Prostate gland (tissue), 2 donors: Measurements from ENCODE around the gene INCA1.

Experiments used
- CTCF ChIP-seq, 4 experiments: fragments of 200-600 bp in 2 of 4; fragments of 450-650 bp in 2 of 4; sonication (generic) in 2 of 4; IDR thresholded peaks; 1 replicate in 3 of 4; 2 replicates in 1 of 4; pipeline ENCODE4 v1.5.1; 2016 to 2019; ENCODE audit warnings: antibody characterized with exemption in 4 of 4, mild to moderate bottlenecking in 2 of 4, moderate library complexity in 2 of 4
- POLR2A ChIP-seq: fragments of 450-650 bp; IDR thresholded peaks from one replicate; pipeline ENCODE4 v1.6.1; 2016; ENCODE audit warnings: antibody characterized with exemption, mild to moderate bottlenecking
- POLR2AphosphoS5 ChIP-seq: sonication (generic); formaldehyde crosslinking; IDR thresholded peaks from one replicate; pipeline ENCODE4 v1.6.1; 2017; ENCODE audit warnings: antibody characterized with exemption

GRCh38 chr17:4982305-4982704 lies 15.0 kb downstream of the INCA1 start:
- no peak for TF ChIP-seq CTCF (IDR thresholded peaks at IDR 0.05)
- TF ChIP-seq POLR2A, result no peak
- no peak for TF ChIP-seq POLR2AphosphoS5
